Spinal cord (tissue), 10 donors: ENCODE measurements around the gene BTF3. TPM values are rescaled to one million over a fixed set of nuclear protein-coding genes. Genes with fewer than 3 reads are reported as not detected.
A peak's percentile ranks its signal among the peaks of the same experiment; 100 is the strongest.
"Not testable (repeated sequence)": the region's sequence is repeated elsewhere in the genome, so short reads cannot be mapped to it uniquely, and the experiment has no call there.

ENCODE experiments used
- DNase-seq, 6 donors: peaks; one replicate each; pipeline versions ENCODE4 v3.0.0 to v3.0.0-alpha.2; 2013 to 2015; ENCODE audit warnings: low spot score in 6 of 6, low read depth in 4 of 6
- H3K27ac ChIP-seq: one replicate; pipeline ENCODE4 v1.5.1; 2013; ENCODE audit warnings: low read depth, low read length, control low read depth
- H3K27me3 ChIP-seq: one replicate; pipeline ENCODE4 v1.6.1; 2013; ENCODE audit warnings: low read length; ENCODE audit not compliant: control insufficient read depth, insufficient read depth
- H3K36me3 ChIP-seq: one replicate; pipeline ENCODE4 v1.6.1; 2013; ENCODE audit warnings: low read length; ENCODE audit not compliant: control insufficient read depth, insufficient read depth
- H3K4me1 ChIP-seq: one replicate; pipeline ENCODE4 v1.6.1; 2013; ENCODE audit warnings: low read length; ENCODE audit not compliant: control insufficient read depth, insufficient read depth
- H3K4me3 ChIP-seq: one replicate; pipeline ENCODE4 v1.5.1; 2013; ENCODE audit warnings: low read depth, low read length, control low read depth
- H3K9me3 ChIP-seq: one replicate; pipeline ENCODE4 v1.6.1; 2013; ENCODE audit warnings: low read length; ENCODE audit not compliant: control insufficient read depth, insufficient read depth
- WGBS: methylation state at CpG from one replicate; pipeline ENCODE4 v1.1.5; 2013; ENCODE audit warnings: missing lambda C conversion rate; ENCODE audit not compliant: insufficient coverage; 5-methylcytosine and 5-hydroxymethylcytosine counted together
- polyA plus RNA-seq, 2 donors: library from polyadenylated mRNA; unstranded; fragments of 120-200 nt; gene quantifications; one replicate each; pipeline ENCODE4 v1.2.1, GENCODE V29; 2013; ENCODE audit not compliant: insufficient read length in 2 of 2
- total RNA-seq, 2 donors: library from RNA; depleted of rRNA in 1 of 2; stranded (reverse); fragments of 120-200 nt in 1 of 2; fragments of >200 nt in 1 of 2; gene quantifications; one replicate each; pipeline versions ENCODE4 v1.2.3 to v1.2.4, GENCODE V29; 2013 to 2014
- donor health status: healthy.

Gene BTF3
- total and polyA plus RNA-seq, 4 donors: 189 to 561 (median 410) TPM

GRCh38 chr5:73456462-73456861 is 41.8 kb upstream of the BTF3 start:
- H3K36me3 ChIP-seq, H3K4me3 ChIP-seq, DNase-seq, H3K4me1 ChIP-seq, H3K9me3 ChIP-seq, H3K27ac ChIP-seq: not testable (repeated sequence)
- peaks cover 36% of the 10 kb centered on the region for H3K27me3 ChIP-seq
- no CpG with 5 or more reads among the region's 1 CpG for WGBS

- H3K27ac ChIP-seq: no peak overlapping the region
- no peaks in the 10 kb centered on the region for H3K4me1 ChIP-seq
- no CpG with 5 or more reads among the region's 1 CpG for WGBS
- no peaks in the 10 kb centered on the region for H3K9me3 ChIP-seq
- no peak for DNase-seq
- no peaks in the 10 kb centered on the region for H3K36me3 ChIP-seq
- H3K27me3 ChIP-seq: peaks cover 7% of the 10 kb centered on the region
- H3K4me3 ChIP-seq: no peak overlapping the region
These were observed 38.9 kb upstream of the BTF3 start for GRCh38 chr5:73459366-73459765.

GRCh38 chr5:73460133-73460532 is 38.1 kb upstream of the BTF3 start:
- peaks cover 4% of the 10 kb centered on the region for H3K27me3 ChIP-seq
- 60% methylated on average over 1 of the region's 1 CpG for WGBS

GRCh38 chr5:73464016-73464745 is 34.1 kb upstream of the BTF3 start:
- Histone ChIP-seq H3K4me3 (no peak overlapping the region), H3K9me3 (no peaks in the 10 kb centered on the region), H3K4me1 (no peaks in the 10 kb centered on the region), H3K27me3 (no peaks in the 10 kb centered on the region), H3K36me3 (no peaks in the 10 kb centered on the region), H3K27ac (no peak overlapping the region)
- 67% methylated on average over 3 of the region's 7 CpGs for WGBS
- DNase-seq: peak in 2 of 6 donors; percentile 40 to 69

More at GRCh38 chr5:73460133-73460532, 38.1 kb upstream of the BTF3 start:
- no peaks in the 10 kb centered on the region for H3K4me1 ChIP-seq
- no peak overlapping the region for H3K4me3 ChIP-seq
- no peak for DNase-seq
- H3K27ac ChIP-seq: no peak overlapping the region
- H3K9me3 ChIP-seq: no peaks in the 10 kb centered on the region
- no peaks in the 10 kb centered on the region for H3K36me3 ChIP-seq

- not testable (repeated sequence) for H3K9me3 ChIP-seq, H3K36me3 ChIP-seq, H3K27me3 ChIP-seq, DNase-seq, H3K27ac ChIP-seq, H3K4me1 ChIP-seq, H3K4me3 ChIP-seq
- WGBS: no CpG with 5 or more reads among the region's 3 CpGs
These were observed 29.6 kb upstream of the BTF3 start for GRCh38 chr5:73468638-73469037.

- Histone ChIP-seq H3K4me1 (no peaks in the 10 kb centered on the region), H3K9me3 (no peaks in the 10 kb centered on the region), H3K4me3 (no peak overlapping the region), H3K36me3 (no peaks in the 10 kb centered on the region), H3K27ac (no peak overlapping the region), H3K27me3 (no peaks in the 10 kb centered on the region)
- no peak for DNase-seq
- WGBS: 97% methylated on average over 7 of the region's 8 CpGs
These were observed 28.4 kb upstream of the BTF3 start for GRCh38 chr5:73469878-73470277.

GRCh38 chr5:73471654-73472053 is 26.6 kb upstream of the BTF3 start:
- Histone ChIP-seq H3K27ac (no peak overlapping the region), H3K9me3 (no peaks in the 10 kb centered on the region), H3K4me1 (no peaks in the 10 kb centered on the region), H3K27me3 (no peaks in the 10 kb centered on the region), H3K4me3 (no peak overlapping the region), H3K36me3 (no peaks in the 10 kb centered on the region)
- DNase-seq: peak in 1 of 6 donors; percentile 24

- 0% methylated on average over 1 of the region's 3 CpGs for WGBS
- H3K27me3 ChIP-seq: no peaks in the 10 kb centered on the region
- H3K9me3 ChIP-seq: no peaks in the 10 kb centered on the region
- DNase-seq: peak in 1 of 6 donors; percentile 68
- H3K4me3 ChIP-seq: no peak overlapping the region
- H3K27ac ChIP-seq: no peak overlapping the region
- H3K4me1 ChIP-seq: no peaks in the 10 kb centered on the region
- no peaks in the 10 kb centered on the region for H3K36me3 ChIP-seq
These were observed 26.1 kb upstream of the BTF3 start for GRCh38 chr5:73472116-73472515.

- no peak overlapping the region for H3K4me3 ChIP-seq
These were observed 17.7 kb upstream of the BTF3 start for GRCh38 chr5:73480500-73480899.

GRCh38 chr5:73482383-73483136 is 15.7 kb upstream of the BTF3 start:
- Histone ChIP-seq H3K27ac (no peak overlapping the region), H3K27me3 (no peaks in the 10 kb centered on the region), H3K36me3 (no peaks in the 10 kb centered on the region), H3K4me3 (no peak overlapping the region), H3K4me1 (no peaks in the 10 kb centered on the region), H3K9me3 (no peaks in the 10 kb centered on the region)
- DNase-seq: no peak
- WGBS: 65% methylated on average over 4 of the region's 4 CpGs

More at GRCh38 chr5:73480500-73480899, 17.7 kb upstream of the BTF3 start:
- no peaks in the 10 kb centered on the region for H3K36me3 ChIP-seq
- no peaks in the 10 kb centered on the region for H3K9me3 ChIP-seq
- DNase-seq: no peak
- no peaks in the 10 kb centered on the region for H3K4me1 ChIP-seq
- WGBS: no CpG with 5 or more reads among the region's 1 CpG
- no peaks in the 10 kb centered on the region for H3K27me3 ChIP-seq
- H3K27ac ChIP-seq: no peak overlapping the region
